Measurements from ENCODE around the gene CD1B.
"Not testable (repeated sequence)": the region's sequence is repeated elsewhere in the genome, so short reads cannot be mapped to it uniquely, and the experiment has no call there.

Gene CD1B

DNA sequence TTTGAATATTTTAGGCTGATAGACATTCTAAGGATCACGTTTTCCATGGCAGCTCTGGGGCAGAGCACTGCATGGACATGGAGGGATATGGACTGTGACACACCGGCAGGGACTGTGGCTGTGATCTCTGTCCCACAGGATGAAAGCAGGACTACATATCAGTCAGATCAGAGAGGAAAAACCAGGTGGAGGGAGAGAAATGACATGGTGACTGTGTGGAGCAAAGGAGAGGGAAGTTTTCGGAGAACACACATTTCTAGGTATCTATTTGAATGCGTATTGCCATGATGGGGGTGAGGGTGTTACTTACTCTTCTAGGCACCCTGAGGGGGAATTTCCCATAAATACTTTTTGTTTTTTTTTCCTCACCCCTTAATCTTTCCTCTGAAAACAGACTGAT, 44.8 kb downstream of the CD1B start:
- Mint-ChIP-seq H3K27me3 (peaks cover 28% of the 10 kb centered on the region), H3K4me3 (no peak overlapping the region), H3K27ac (no peak overlapping the region), H3K9me3 (peaks cover 6% of the 10 kb centered on the region), H3K4me1 (peaks cover 9% of the 10 kb centered on the region), H3K36me3 (peaks cover 2% of the 10 kb centered on the region)

DNA sequence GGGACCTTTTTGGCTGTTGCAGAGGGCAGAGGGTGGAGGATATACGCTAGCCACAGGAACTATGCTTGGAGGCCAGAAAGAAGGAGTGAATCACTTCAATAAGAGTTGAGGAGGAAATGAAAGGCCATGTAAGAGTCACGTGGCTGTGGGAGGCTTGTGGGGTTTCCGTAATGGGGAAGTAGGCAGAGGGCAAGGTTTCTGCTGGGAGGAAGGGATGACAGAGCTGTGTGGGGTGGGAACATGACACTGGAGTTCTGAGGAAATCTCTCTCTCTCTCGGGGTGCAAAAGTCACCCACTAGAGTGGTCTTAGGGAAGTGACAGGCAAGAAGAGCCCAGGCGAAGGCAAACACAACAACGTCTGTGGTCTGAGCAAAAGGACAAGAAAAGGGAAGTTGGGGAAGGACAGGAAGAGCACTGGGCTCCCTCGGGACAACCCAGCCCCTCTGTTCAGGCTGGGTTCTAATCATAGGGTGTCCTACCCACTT, 45.5 kb downstream of the CD1B start:
- Mint-ChIP-seq H3K36me3 (peaks cover 2% of the 10 kb centered on the region), H3K27me3 (peaks cover 32% of the 10 kb centered on the region), H3K4me3 (no peak overlapping the region), H3K9me3 (peaks cover 7% of the 10 kb centered on the region), H3K27ac (no peak overlapping the region), H3K4me1 (peaks cover 9% of the 10 kb centered on the region)

DNA sequence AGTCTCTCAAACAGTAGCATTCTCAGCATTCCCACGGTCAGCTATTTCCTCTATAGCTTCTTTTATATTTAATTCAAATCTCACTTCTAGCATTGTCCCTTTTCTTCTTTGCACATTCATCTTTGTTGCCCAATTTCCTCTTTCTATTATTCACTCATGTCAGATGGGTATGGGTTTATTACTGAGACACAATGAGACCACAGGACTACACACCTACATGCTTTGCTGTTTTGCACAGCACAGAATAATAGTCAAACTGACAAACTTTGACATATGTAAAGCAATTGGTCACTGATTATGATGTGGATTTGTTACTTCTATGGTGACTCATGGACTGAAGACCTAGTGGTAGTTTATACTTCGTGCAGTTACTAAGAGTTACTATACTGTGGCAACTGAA, 47.4 kb downstream of the CD1B start:
- Mint-ChIP-seq H3K4me1 (peaks cover 9% of the 10 kb centered on the region), H3K36me3 (peaks cover 2% of the 10 kb centered on the region), H3K27ac (no peak overlapping the region), H3K9me3 (peaks cover 7% of the 10 kb centered on the region), H3K27me3 (peaks cover 32% of the 10 kb centered on the region), H3K4me3 (no peak overlapping the region)

DNA sequence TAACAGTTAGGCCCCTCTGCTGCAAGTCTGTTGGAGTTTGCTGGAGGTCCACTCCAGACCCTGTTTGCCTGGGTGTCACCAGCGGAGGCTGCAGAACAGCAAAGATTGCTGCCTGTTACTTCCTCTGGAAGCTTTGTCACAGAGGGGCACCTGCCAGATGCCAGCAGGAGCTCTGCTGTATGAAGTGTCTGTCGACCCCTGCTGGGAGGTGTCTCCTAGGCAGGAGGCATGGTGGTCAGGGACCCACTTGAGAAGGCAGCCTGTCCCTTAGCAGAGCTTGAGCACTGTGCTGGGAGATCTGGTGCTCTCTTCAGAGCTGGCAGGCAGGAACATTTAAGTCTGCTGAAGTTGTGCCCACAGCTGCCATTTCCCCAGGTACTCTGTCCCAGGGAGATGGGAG, 48.9 kb downstream of the CD1B start:
- not testable (repeated sequence) for H3K4me1 Mint-ChIP-seq

More for the DNA sequence above, 48.9 kb downstream of the CD1B start:
- H3K27me3 Mint-ChIP-seq, result peaks cover 30% of the 10 kb centered on the region
- not testable (repeated sequence) for H3K36me3 Mint-ChIP-seq, H3K4me3 Mint-ChIP-seq, H3K27ac Mint-ChIP-seq, H3K9me3 Mint-ChIP-seq
